NOMO-1 (cell line): ENCODE measurements around the gene RBM33.
"Not testable (repeated sequence)": the region's sequence is repeated elsewhere in the genome, so short reads cannot be mapped to it uniquely, and the experiment has no call there.

Experiments
- DNase-seq, 2 experiments: peaks; one replicate each; lab custom pipeline; 2025; ENCODE audit not compliant: unreplicated experiment in 2 of 2; lab: John Stamatoyannopoulos, UW

RBM33 gene

GRCh38 chr7:155817515-155817914, 173.1 kb downstream of the RBM33 start:
- DNase-seq, result not testable (repeated sequence)

GRCh38 chr7:155818154-155818819, 173.8 kb downstream of the RBM33 start:
- no peak for DNase-seq

GRCh38 chr7:155818820-155819168, 174.3 kb downstream of the RBM33 start:
- no peak for DNase-seq

GRCh38 chr7:155819186-155819585, 174.7 kb downstream of the RBM33 start:
- no peak for DNase-seq

GRCh38 chr7:155820246-155820645, 175.8 kb downstream of the RBM33 start:
- DNase-seq, result no peak

- DNase-seq, result no peak
These were observed 176.3 kb downstream of the RBM33 start for GRCh38 chr7:155820788-155821187.

- no peak for DNase-seq
These were observed 177.4 kb downstream of the RBM33 start for GRCh38 chr7:155821851-155822250.

GRCh38 chr7:155824227-155824886, 179.9 kb downstream of the RBM33 start:
- no peak for DNase-seq

GRCh38 chr7:155825336-155825735, 180.9 kb downstream of the RBM33 start:
- DNase-seq, result no peak

- no peak for DNase-seq
These were observed 185.5 kb downstream of the RBM33 start for GRCh38 chr7:155829796-155830470.
